ENCODE measurements around the gene CEP78. TPM values are rescaled to one million over a fixed set of nuclear protein-coding genes. Genes with fewer than 3 reads are reported as not detected.

Gene CEP78
- total RNA-seq, 4 donors from 2014 or later: 5.9 to 10.7 (median 7.7) TPM

DNA sequence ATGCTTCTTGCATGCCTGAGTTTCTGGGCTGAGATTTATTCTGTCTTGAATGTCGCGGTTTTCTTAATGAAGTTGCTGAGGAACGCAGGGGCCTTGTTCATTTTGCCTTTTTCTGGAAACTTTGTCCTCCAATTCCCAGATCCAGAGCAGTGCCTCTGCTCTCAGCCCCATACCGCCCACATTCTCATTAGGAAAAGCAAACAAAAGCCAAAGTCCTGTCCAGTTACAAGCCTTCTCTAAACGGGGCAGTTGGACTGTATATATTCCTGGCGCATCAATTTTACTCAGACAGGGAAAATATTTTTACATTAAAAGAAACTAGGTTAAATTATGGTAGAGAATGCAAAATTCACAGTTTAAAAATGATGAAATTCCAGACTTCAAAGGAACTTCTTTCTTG, 59.9 kb downstream of the CEP78 start:
- no peak for TF ChIP-seq CTCF (IDR thresholded peaks at IDR 0.05)
- TF ChIP-seq POLR2A (IDR thresholded peaks at IDR 0.05): no peak
- no peak overlapping the region for H3K4me3 ChIP-seq (ENCODE audit: low read depth, poor library complexity, severe bottlenecking)
- intact Hi-C loops (cut with DNase I; ENCODE audit: low total_unique reads): no loop called here
- DNase-seq (ENCODE audit: low spot score in 2 of 2): no peak
- WGBS, 2 donors: 65 to 66% methylated on average over 6 of the region's 6 CpGs

GRCh38 chr9:78296201-78296892, 60.5 kb downstream of the CEP78 start:
- 2 to 3% methylated on average over 31 to 32 of the region's 32 CpGs for WGBS, 2 donors
- TF ChIP-seq CTCF (IDR thresholded peaks at IDR 0.05) (no peak), POLR2A (IDR thresholded peaks at IDR 0.05) (no peak)
- peak overlapping the region; percentile 14 for H3K4me3 ChIP-seq (ENCODE audit: low read depth, poor library complexity, severe bottlenecking)
- DNase-seq (ENCODE audit: low spot score in 2 of 2): peak in 1 of 2 donors; percentile 24
- intact Hi-C loops (cut with DNase I; ENCODE audit: low total_unique reads): no loop called here

- DNase-seq (ENCODE audit: low spot score in 2 of 2): peak; percentile 73 to 94
- no peak for TF ChIP-seq POLR2A (IDR thresholded peaks at IDR 0.05)
- TF ChIP-seq CTCF (IDR thresholded peaks at IDR 0.05): no peak
- peak within 1 kb of the TSS; percentile 58 for H3K4me3 ChIP-seq (ENCODE audit: low read depth, poor library complexity, severe bottlenecking)
- WGBS, 2 donors: 0 to 1% methylated on average over 28 to 42 of the region's 76 CpGs
- intact Hi-C loops (cut with DNase I; ENCODE audit: low total_unique reads): no loop called here
Measured at GRCh38 chr9:78296893-78297671, 61.2 kb downstream of the CEP78 start, which contains the start of gene PSAT1. PSAT1 (plus strand) TSS chr9:78297125; CDS start chr9:78297211, 86 bp downstream.

DNA sequence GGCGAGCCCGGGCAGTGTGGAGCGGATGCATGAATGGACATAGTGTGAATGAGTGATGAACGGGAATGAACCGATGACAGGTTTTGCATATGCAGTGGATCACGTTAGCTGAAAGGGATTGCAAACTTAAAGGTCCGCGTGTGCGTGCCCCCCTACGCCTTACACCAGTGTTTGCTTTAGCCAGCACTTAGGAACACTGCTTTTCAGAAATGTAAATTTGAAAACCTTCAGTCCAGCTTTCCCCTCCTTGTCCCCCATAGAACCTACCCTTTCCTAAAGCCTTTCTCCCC, 61.7 kb downstream of the CEP78 start:
- WGBS, 2 donors: 1% methylated on average over 10 of the region's 10 CpGs
- DNase-seq (ENCODE audit: low spot score in 2 of 2): no peak
- H3K4me3 ChIP-seq (ENCODE audit: low read depth, poor library complexity, severe bottlenecking): peak overlapping the region; percentile 58
- TF ChIP-seq POLR2A (IDR thresholded peaks at IDR 0.05) (no peak), CTCF (IDR thresholded peaks at IDR 0.05) (no peak)
- intact Hi-C loops (cut with DNase I; ENCODE audit: low total_unique reads): no loop called here

DNA sequence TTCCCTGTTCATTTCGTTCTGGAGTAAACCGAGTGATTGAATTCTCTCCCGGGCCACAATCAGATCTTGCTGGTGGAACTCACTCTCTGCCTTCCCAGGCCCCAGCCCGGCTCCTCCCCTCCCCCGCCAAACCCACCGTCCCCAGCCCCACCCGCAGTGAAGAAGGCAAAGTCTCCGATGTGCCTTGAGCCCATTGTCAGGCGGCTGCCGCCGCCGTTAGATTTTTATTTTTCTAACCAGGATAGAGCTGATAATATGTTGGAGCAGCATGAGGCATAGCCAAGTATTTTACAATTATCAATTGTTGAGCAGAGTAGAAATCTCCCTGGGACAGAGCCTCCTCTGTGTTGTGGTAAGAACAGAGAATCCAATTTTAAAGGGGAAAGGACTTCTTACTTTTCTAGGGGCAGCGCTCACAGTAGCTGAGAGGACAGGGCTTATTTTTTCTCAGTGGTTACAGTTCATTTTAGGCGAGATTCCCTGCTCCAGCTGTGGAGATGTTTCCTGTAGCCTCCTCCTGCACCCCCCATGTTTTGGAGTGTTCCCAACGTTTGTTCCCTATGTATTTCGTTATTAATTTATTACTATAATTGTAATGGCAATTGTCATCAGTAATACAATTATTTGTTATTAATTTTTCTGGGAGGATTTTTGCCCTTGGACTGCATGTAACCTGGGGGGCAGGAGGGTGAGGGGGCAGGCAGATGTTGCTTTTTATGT, 62.3 kb downstream of the CEP78 start:
- no peak for DNase-seq (ENCODE audit: low spot score in 2 of 2)
- intact Hi-C loops (cut with DNase I; ENCODE audit: low total_unique reads): no loop called here
- H3K4me3 ChIP-seq (ENCODE audit: low read depth, poor library complexity, severe bottlenecking): no peak overlapping the region
- TF ChIP-seq CTCF (IDR thresholded peaks at IDR 0.05): no peak
- no peak for TF ChIP-seq POLR2A (IDR thresholded peaks at IDR 0.05)
- 6 to 8% methylated on average over 16 of the region's 16 CpGs for WGBS, 2 donors
